ENCODE measurements around the gene L3MBTL1. TPM values are rescaled to one million over a fixed set of nuclear protein-coding genes. Genes with fewer than 3 reads are reported as not detected.

The L3MBTL1 gene
- total RNA-seq, 1 experiment from 2014 or later = 24.9 TPM

- no peak for DNase-seq (ENCODE audit: low read depth, low spot score)
- intact Hi-C loops (cut with micrococcal nuclease; ENCODE audit: unreplicated experiment) (no loop called here), in situ Hi-C loops (cut with HindIII; ENCODE audit: low pct_unique_long_range_greater_than_20kb, low sequenced_read_pairs) (no loop called here)
- H3K4me1 ChIP-seq (ENCODE audit: control insufficient read depth, insufficient read depth, low read length) = 0 out of 2 replicates have a peak, but pooled peaks cover 5% of the 10 kb centered on the region
- no peak for ATAC-seq
- POLR2A ChIA-PET = no interaction called here
- no peaks in the 10 kb centered on the region for H3K36me3 ChIP-seq (ENCODE audit: control insufficient read depth, insufficient read depth, low read length)
- H3K9me3 ChIP-seq (ENCODE audit: control insufficient read depth, insufficient read depth, low read depth, low read length) = no peaks in the 10 kb centered on the region
- CTCF ChIA-PET = no interaction called here
- no peak overlapping the region for H3K27ac ChIP-seq (ENCODE audit: low read length)
- no TSS peak for BruUV-seq (replicated peaks)
- TF ChIP-seq POLR2AphosphoS5 (IDR thresholded peaks at IDR 0.05; ENCODE audit: low read depth, low read length) (no peak), TCF7L2 (IDR thresholded peaks at IDR 0.05; ENCODE audit: low read depth, low read length) (no peak), CTCF (IDR thresholded peaks at IDR 0.05) (no peak), REST (IDR thresholded peaks at IDR 0.05; ENCODE audit: insufficient read depth in 1 of 2, low read depth in 2 of 2, low read length in 1 of 2) (no peak), SIN3A (IDR thresholded peaks at IDR 0.05; ENCODE audit: borderline replicate concordance, insufficient read depth, low read depth, low read length) (no peak)
- no peak overlapping the region for H3K4me3 ChIP-seq (ENCODE audit: low read depth in 2 of 2, low read length in 2 of 2)
- H3K27me3 ChIP-seq (ENCODE audit: control insufficient read depth, insufficient read depth, low read length) = no peaks in the 10 kb centered on the region
These were observed 53.5 kb downstream of the L3MBTL1 start for GRCh38 chr20:43560974-43561373.

GRCh38 chr20:43563429-43563828 lies 55.9 kb downstream of the L3MBTL1 start:
- TF ChIP-seq REST (IDR thresholded peaks at IDR 0.05; ENCODE audit: insufficient read depth in 1 of 2, low read depth in 2 of 2, low read length in 1 of 2) (no peak), SIN3A (IDR thresholded peaks at IDR 0.05; ENCODE audit: borderline replicate concordance, insufficient read depth, low read depth, low read length) (no peak), CTCF (IDR thresholded peaks at IDR 0.05) (no peak), TCF7L2 (IDR thresholded peaks at IDR 0.05; ENCODE audit: low read depth, low read length) (no peak), POLR2AphosphoS5 (IDR thresholded peaks at IDR 0.05; ENCODE audit: low read depth, low read length) (no peak)
- Histone ChIP-seq H3K9me3 (ENCODE audit: control insufficient read depth, insufficient read depth, low read depth, low read length) (no peaks in the 10 kb centered on the region), H3K4me1 (ENCODE audit: control insufficient read depth, insufficient read depth, low read length) (0 out of 2 replicates have a peak, but pooled peaks cover 3% of the 10 kb centered on the region), H3K36me3 (ENCODE audit: control insufficient read depth, insufficient read depth, low read length) (no peaks in the 10 kb centered on the region), H3K27ac (ENCODE audit: low read length) (no peak overlapping the region), H3K27me3 (ENCODE audit: control insufficient read depth, insufficient read depth, low read length) (no peaks in the 10 kb centered on the region), H3K4me3 (ENCODE audit: low read depth in 2 of 2, low read length in 2 of 2) (no peak overlapping the region)
- ChIA-PET POLR2A (no interaction called here), CTCF (no interaction called here)
- DNase-seq (ENCODE audit: low read depth, low spot score) (no peak), ATAC-seq (no peak)
- in situ Hi-C loops (cut with HindIII; ENCODE audit: low pct_unique_long_range_greater_than_20kb, low sequenced_read_pairs) (no loop called here), intact Hi-C loops (cut with micrococcal nuclease; ENCODE audit: unreplicated experiment) (no loop called here)
- no TSS peak for BruUV-seq (replicated peaks)

Data from Panc1 (cell line).